AG09309 (cell line): ENCODE data around the gene INPP5A.
"Not testable (repeated sequence)": the region's sequence is repeated elsewhere in the genome, so short reads cannot be mapped to it uniquely, and the experiment has no call there.

Experiments used
- DNase-seq: peaks from one replicate; pipeline ENCODE4 v3.0.0-alpha.2; 2010; ENCODE audit warnings: low read depth
- H3K4me3 ChIP-seq: 2 replicates; pipeline ENCODE4 v1.5.1; 2011; ENCODE audit warnings: mild to moderate bottlenecking, low read depth, low read length, moderate library complexity; ENCODE audit not compliant: control insufficient read depth
- TF ChIP-seq, protein P1 (sequence below): IDR thresholded peaks from 2 replicates; pipeline ENCODE4 v1.5.1; 2011; ENCODE audit warnings: mild to moderate bottlenecking, low read depth, low read length, inconsistent platforms; ENCODE audit not compliant: insufficient read depth, control insufficient read depth; ENCODE audit errors: missing control alignments

The INPP5A gene

GRCh38 chr10:132788180-132788830 lies 250.7 kb downstream of the INPP5A start:
- TF ChIP-seq, protein P1, sequence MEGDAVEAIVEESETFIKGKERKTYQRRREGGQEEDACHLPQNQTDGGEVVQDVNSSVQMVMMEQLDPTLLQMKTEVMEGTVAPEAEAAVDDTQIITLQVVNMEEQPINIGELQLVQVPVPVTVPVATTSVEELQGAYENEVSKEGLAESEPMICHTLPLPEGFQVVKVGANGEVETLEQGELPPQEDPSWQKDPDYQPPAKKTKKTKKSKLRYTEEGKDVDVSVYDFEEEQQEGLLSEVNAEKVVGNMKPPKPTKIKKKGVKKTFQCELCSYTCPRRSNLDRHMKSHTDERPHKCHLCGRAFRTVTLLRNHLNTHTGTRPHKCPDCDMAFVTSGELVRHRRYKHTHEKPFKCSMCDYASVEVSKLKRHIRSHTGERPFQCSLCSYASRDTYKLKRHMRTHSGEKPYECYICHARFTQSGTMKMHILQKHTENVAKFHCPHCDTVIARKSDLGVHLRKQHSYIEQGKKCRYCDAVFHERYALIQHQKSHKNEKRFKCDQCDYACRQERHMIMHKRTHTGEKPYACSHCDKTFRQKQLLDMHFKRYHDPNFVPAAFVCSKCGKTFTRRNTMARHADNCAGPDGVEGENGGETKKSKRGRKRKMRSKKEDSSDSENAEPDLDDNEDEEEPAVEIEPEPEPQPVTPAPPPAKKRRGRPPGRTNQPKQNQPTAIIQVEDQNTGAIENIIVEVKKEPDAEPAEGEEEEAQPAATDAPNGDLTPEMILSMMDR = peak; percentile 6
- H3K4me3 ChIP-seq = no peak overlapping the region
- no peak for DNase-seq

DNA sequence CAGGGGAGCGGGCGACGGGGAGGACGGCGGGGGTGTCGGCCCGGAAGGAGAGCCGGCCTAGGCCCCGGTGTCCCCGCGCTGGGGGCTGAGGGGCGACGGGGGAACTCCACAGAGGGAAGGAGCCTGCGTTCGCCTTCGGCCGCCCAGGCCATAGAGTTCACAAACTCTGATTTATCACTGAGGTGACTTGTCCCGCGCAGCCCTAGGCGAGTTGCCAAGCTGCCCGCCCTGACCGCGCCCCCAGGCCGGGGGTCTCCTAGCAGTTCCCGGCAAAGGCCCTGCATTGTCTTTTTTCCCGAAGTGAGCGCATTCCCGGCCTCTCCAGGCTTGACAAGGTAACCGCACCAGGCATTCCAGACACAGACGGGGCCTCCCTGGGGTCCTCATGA lies 251.2 kb downstream of the INPP5A start:
- no peak for DNase-seq
- no peak overlapping the region for H3K4me3 ChIP-seq
- TF ChIP-seq, protein P1 = no peak

- TF ChIP-seq, protein P1 = no peak
- no peak overlapping the region for H3K4me3 ChIP-seq
- no peak for DNase-seq
Observed at GRCh38 chr10:132789659-132790148, 252.1 kb downstream of the INPP5A start.

- TF ChIP-seq, protein P1 = no peak
- DNase-seq = no peak
- no peak overlapping the region for H3K4me3 ChIP-seq
Observed at GRCh38 chr10:132790470-132790869, 252.9 kb downstream of the INPP5A start.

DNA sequence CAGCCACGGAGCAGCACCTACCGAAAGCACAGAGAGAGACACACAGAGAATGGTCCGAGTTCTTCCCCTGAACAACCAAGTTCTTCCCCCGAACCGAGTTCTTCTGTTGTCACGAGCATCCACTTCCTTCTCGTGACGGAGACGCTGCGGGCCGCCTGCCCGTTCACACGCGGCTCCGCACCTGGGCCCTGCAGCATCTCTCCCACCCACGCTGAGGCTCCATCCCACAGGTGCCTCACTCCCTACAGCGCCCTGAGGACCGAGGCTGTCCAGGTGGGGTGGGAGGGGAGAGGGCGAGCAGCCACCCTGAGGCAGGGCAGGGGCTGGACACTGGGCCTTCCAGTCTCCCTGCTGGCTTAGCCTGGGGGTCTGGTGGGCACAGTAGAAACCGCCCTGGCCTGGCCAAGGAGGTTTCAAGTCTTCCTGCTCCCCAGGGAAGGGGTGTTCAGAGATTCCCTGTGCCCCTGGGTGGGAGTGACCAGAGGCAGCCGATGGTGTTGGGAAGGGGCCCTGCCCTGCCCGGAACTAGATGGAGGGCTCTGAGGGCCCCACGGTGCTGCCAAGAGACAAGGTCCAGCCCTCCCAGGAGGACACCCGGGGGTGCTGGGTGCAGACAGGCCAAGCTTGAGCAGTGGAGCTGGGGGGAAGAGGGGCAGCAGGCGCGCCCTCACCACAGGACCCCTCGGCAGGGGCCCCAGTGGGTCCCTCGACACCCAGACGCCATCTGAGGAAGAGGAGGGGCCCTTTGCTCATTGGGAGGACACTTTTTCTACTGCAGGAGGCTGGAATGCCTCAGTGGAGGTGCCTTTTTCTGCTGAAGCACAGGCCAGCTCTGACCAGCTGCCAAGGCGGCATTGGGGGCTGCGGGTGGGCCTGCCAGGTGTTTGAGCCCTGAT lies 253.6 kb downstream of the INPP5A start:
- DNase-seq = no peak
- TF ChIP-seq, protein P1 = no peak
- no peak overlapping the region for H3K4me3 ChIP-seq

GRCh38 chr10:132792099-132792498 lies 254.5 kb downstream of the INPP5A start:
- not testable (repeated sequence) for DNase-seq, H3K4me3 ChIP-seq

- H3K4me3 ChIP-seq = no peak overlapping the region
- DNase-seq = no peak
- TF ChIP-seq, protein P1 = no peak
Observed at GRCh38 chr10:132792796-132793195, 255.2 kb downstream of the INPP5A start.
